RCC 7860 (cell line): ENCODE results near the gene IRF9.
A peak's percentile ranks its signal among the peaks of the same experiment; 100 is the strongest.

ENCODE experiments used
- DNase-seq: peaks from one replicate; pipeline ENCODE4 v3.0.0-alpha.2; 2015; ENCODE audit warnings: low spot score
- FAIRE-seq: peaks from 2 replicates; lab custom pipeline; 2012; peaks lifted over from hg19 to GRCh38; lab: Jason Lieb, UNC

The IRF9 gene

GRCh38 chr14:24146453-24146977, 14.6 kb upstream of the IRF9 start, which contains the start of gene PSME2:
TSS of gene PSME2 (minus strand) at chr14:24146610. CDS start at chr14:24146581, 29 bp downstream.
- FAIRE-seq (no peak), DNase-seq (peak; percentile 89)

- DNase-seq = peak; percentile 79
- FAIRE-seq = peak; percentile 73
Observed at GRCh38 chr14:24146978-24147760, 13.9 kb upstream of the IRF9 start, which contains the start of gene RNF31. TSS of gene RNF31 (plus strand) at chr14:24147498. CDS start at chr14:24147699, 201 bp downstream.

DNA sequence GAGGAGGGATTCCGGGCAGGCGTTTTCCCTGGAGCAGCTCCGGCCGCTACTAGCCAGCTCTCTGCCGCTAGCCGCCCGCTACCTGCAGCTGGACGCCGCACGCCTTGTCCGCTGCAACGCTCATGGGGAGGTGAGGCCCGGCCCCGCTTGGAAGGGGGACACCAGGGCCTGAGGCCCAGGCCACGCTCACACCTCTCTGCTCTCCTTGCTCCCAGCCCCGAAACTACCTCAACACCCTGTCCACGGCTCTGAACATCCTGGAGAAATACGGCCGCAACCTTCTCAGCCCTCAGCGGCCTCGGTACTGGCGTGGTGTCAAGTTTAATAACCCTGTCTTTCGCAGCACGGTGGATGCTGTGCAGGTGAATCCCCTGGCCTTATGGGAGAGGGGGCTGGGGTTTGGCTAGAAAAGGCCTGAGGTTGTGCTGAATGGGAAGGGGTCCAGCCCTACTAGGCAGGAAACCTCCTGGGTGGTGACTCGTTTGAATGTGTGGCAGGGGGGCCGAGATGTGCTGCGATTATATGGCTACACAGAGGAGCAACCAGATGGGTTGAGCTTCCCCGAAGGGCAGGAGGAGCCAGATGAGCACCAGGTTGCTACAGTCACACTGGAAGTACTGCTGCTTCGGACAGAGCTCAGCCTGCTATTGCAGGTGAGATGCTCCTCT, 13.2 kb upstream of the IRF9 start:
- FAIRE-seq = no peak
- no peak for DNase-seq

DNA sequence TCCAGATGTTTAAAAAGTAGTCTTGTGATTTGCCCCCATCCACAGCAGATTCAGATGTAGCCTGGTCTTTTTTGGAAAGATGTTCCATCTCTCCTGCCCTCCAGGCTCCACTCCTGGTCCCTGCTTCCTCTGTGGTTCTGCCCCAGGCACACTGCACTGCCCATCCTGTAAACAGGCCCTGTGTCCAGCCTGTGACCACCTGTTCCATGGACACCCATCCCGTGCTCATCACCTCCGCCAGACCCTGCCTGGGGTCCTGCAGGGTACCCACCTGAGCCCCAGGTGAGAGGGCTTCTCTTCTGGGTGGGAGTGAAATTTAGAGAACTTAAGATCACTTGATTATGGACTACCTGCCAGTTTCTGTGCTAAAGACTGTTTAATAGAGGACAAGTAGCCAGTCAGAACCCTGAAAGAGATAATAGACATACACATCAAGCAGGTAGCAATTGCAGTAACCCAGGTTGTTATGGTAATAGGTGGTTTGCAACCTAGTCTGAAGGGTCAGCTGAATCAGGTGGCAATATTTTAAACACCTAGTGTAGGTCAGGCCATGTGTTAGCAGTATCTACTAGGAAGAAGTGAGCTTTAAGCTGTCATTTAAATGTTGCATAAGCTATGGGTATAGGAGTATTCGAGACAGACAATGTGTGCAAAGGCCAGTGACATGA, 11.6 kb upstream of the IRF9 start:
- DNase-seq = no peak
- no peak for FAIRE-seq

DNA sequence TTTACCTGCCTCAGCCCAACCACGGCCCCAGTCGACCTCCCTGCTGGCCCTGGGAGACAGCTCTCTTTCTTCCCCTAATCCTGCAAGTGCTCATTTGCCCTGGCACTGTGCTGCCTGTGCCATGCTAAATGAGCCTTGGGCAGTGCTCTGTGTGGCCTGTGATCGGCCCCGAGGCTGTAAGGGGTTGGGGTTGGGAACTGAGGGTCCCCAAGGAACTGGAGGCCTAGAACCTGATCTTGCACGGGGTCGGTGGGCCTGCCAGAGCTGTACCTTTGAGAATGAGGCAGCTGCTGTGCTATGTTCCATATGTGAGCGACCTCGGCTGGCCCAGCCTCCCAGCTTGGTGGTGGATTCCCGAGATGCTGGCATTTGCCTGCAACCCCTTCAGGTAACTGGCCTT, 11.0 kb upstream of the IRF9 start:
- DNase-seq (no peak), FAIRE-seq (no peak)

- FAIRE-seq (no peak), DNase-seq (no peak)
Observed at GRCh38 chr14:24150567-24150966, 10.5 kb upstream of the IRF9 start.

GRCh38 chr14:24150993-24151392, 10.1 kb upstream of the IRF9 start:
- FAIRE-seq (no peak), DNase-seq (no peak)

DNA sequence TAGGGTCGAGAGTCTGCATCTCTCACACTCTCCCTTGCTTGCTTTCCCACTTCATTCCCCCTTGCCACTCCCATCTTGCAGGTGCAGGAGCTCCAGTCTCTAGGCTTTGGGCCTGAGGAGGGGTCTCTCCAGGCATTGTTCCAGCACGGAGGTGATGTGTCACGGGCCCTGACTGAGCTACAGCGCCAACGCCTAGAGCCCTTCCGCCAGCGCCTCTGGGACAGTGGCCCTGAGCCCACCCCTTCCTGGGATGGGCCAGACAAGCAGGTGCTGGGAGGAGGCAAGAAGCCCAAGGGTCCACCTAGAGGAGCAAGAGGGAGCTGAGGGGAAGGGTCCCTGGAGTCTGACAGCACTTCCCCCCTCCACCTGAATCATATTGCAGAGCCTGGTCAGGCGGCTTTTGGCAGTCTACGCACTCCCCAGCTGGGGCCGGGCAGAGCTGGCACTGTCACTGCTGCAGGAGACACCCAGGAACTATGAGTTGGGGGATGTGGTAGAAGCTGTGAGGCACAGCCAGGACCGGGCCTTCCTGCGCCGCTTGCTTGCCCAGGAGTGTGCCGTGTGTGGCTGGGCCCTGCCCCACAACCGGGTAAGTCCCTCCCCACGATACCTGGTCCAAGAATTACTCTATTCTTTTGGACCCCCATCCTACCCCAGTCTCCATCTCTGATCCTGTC, 9.5 kb upstream of the IRF9 start:
- DNase-seq = no peak
- no peak for FAIRE-seq

DNA sequence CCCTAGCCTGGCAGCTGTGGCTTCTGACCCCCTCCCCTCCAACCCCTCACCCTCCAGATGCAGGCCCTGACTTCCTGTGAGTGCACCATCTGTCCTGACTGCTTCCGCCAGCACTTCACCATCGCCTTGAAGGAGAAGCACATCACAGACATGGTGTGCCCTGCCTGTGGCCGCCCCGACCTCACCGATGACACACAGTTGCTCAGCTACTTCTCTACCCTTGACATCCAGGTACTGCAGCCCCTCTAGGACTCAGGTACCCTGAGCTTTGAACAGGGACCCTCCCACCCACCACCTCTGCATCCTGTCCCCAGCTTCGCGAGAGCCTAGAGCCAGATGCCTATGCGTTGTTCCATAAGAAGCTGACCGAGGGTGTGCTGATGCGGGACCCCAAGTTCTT, 6.0 kb upstream of the IRF9 start:
- FAIRE-seq (no peak), DNase-seq (no peak)

DNA sequence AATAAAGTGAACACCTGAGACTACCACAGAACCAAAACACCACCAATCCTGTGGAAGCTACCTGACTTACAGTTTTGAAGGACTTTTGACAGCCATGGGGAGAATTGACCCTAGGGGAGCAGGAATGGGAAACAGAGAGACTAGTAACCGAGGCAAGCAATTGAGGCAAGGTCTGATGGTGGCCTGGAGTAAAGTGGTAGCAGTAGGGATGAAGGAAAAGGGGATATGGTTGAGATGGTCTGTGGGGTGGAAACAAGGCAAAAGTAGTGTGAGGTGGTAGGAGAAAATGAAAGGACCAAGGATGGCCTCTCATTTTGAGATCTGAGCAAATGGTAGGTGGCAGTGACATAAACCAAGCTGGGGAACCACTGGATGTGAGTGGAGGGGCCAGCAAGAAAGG, 4.2 kb upstream of the IRF9 start:
- DNase-seq (no peak), FAIRE-seq (no peak)

DNA sequence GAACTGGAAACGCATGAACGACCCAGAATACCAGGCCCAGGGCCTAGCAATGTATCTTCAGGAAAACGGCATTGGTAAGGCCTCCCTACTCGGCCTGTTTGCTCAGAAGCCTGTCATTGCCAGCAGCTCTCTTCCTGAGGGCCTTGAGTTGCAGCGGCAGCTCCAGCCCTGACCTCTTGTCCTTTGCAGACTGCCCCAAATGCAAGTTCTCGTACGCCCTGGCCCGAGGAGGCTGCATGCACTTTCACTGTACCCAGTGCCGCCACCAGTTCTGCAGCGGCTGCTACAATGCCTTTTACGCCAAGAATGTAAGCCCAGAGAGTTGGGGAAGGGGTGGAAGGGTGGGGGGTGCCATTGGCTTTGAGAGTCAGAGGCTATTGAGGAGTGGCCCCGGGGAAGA, 3.7 kb upstream of the IRF9 start:
- FAIRE-seq = no peak
- no peak for DNase-seq

GRCh38 chr14:24159777-24160498, 1.1 kb upstream of the IRF9 start:
- no peak for FAIRE-seq
- no peak for DNase-seq

- FAIRE-seq (no peak), DNase-seq (no peak)
Observed at GRCh38 chr14:24160499-24160849, 591 bp upstream of the IRF9 start.

DNA sequence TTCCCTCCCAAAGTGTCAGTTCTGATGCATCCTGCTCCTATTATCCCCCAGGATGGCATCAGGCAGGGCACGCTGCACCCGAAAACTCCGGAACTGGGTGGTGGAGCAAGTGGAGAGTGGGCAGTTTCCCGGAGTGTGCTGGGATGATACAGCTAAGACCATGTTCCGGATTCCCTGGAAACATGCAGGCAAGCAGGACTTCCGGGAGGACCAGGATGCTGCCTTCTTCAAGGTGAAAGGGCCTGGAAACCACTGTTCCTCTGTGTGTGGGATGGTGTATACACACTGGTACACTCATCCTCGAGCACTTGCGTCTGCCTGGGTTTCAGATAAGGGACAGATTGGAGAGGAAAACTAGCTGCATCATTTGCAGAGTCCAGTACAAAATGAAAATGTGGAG, 1.0 kb downstream of the IRF9 start:
- FAIRE-seq = no peak
- no peak for DNase-seq

DNA sequence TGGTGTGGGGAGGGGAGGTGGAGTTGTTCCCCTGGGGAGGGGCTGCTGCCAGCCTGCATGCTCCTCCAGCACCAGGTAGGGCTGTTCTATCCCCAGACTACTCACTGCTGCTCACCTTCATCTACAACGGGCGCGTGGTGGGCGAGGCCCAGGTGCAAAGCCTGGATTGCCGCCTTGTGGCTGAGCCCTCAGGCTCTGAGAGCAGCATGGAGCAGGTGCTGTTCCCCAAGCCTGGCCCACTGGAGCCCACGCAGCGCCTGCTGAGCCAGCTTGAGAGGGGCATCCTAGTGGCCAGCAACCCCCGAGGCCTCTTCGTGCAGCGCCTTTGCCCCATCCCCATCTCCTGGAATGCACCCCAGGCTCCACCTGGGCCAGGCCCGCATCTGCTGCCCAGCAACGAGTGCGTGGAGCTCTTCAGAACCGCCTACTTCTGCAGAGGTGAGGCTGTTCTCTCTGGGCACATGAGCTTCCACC, 3.5 kb downstream of the IRF9 start:
- no peak for DNase-seq
- no peak for FAIRE-seq

DNA sequence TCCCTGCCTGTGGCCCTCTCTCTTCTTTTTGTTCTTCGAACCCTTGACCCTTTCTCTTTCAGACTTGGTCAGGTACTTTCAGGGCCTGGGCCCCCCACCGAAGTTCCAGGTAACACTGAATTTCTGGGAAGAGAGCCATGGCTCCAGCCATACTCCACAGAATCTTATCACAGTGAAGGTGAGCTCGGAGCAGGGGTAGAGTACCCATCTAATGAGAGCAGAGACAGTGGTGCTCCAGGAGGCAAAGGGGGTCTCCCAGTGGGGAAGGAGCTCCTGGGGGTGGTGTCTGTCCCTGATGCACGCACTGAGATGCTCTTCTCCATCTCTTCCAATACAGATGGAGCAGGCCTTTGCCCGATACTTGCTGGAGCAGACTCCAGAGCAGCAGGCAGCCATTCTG, 4.7 kb downstream of the IRF9 start:
- DNase-seq (no peak), FAIRE-seq (no peak)

DNA sequence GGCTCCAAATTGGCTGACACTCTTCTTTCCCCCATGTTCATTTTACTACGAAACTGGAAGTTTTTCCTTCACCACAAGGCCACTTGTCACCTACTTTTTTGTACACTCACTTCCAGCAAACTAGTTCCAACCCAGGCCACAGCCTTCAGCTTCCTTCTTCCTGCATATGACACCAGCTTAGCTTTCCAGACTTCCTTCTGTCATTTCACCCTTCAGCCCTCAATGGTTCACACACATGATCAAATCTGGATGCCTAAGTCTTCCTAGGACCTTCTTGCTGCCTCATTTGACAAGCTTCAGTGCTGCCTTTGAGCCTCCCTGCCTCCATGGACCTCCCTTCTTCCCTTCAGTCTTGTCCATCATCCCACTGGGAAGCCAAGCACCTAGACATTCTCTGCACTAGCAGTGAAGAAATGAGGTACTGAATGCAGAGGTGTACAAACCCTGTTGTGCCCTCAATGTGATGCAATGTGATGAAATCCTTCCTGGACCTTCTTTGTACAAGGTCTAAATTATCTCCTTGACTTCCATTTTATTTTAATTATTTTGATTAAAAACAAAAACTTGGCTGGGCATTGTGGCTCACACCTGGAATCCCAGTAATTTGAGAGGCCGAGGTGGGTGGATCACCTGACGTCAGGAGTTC, 6.5 kb downstream of the IRF9 start:
- FAIRE-seq (no peak), DNase-seq (no peak)

- no peak for DNase-seq
- no peak for FAIRE-seq
Observed at GRCh38 chr14:24171422-24172260, 10.6 kb downstream of the IRF9 start, which contains the start of gene REC8. TSS of gene REC8 (plus strand) at chr14:24172080. CDS start at chr14:24172553, 473 bp downstream.
